Parathyroid adenoma (tissue), 2 donors: ENCODE measurements around the gene CCNJL.
A peak's percentile ranks its signal among the peaks of the same experiment; 100 is the strongest.
"Not testable (repeated sequence)": the region's sequence is repeated elsewhere in the genome, so short reads cannot be mapped to it uniquely, and the experiment has no call there.

Experiments
- H2AFZ ChIP-seq: fragments of 300-600 bp; sonication (generic); one replicate; pipeline ENCODE4 v1.7.0; 2017; ENCODE audit warnings: antibody characterized with exemption, mild to moderate bottlenecking
- H3K27ac ChIP-seq: fragments of 300-600 bp; sonication (generic); one replicate; pipeline ENCODE4 v1.7.0; 2017
- H3K27me3 ChIP-seq: fragments of 300-600 bp; sonication (generic); one replicate; pipeline ENCODE4 v1.7.0; 2017; ENCODE audit warnings: low read length; ENCODE audit not compliant: control insufficient read depth, insufficient read depth
- H3K36me3 ChIP-seq: fragments of 300-600 bp; sonication (generic); one replicate; pipeline ENCODE4 v1.7.0; 2017; ENCODE audit warnings: low read length; ENCODE audit not compliant: control insufficient read depth, insufficient read depth
- H3K4me1 ChIP-seq: fragments of 300-600 bp; sonication (generic); one replicate; pipeline ENCODE4 v1.7.0; 2017; ENCODE audit warnings: control low read depth
- H3K4me2 ChIP-seq: fragments of 300-600 bp; sonication (generic); one replicate; pipeline ENCODE4 v1.7.0; 2017; ENCODE audit warnings: low read length
- H3K4me3 ChIP-seq: fragments of 300-600 bp; sonication (generic); one replicate; pipeline ENCODE4 v1.7.0; 2017; ENCODE audit warnings: low read depth, low read length
- H3K79me2 ChIP-seq: fragments of 300-600 bp; sonication (generic); one replicate; pipeline ENCODE4 v1.7.0; 2017; ENCODE audit warnings: control low read depth
- H3K9ac ChIP-seq: fragments of 300-600 bp; sonication (generic); one replicate; pipeline ENCODE4 v1.7.0; 2017; ENCODE audit warnings: mild to moderate bottlenecking
- H3K9me3 ChIP-seq: fragments of 300-600 bp; sonication (generic); one replicate; pipeline ENCODE4 v1.7.0; 2017; ENCODE audit warnings: low read length; ENCODE audit not compliant: control insufficient read depth
- CTCF ChIP-seq: fragments of 300-600 bp; sonication (generic); IDR thresholded peaks from one replicate; pipeline ENCODE4 v1.7.0; 2017; ENCODE audit warnings: antibody characterized with exemption, mild to moderate bottlenecking
- donor health status: primary hyperparathyroidism.

Gene CCNJL

DNA sequence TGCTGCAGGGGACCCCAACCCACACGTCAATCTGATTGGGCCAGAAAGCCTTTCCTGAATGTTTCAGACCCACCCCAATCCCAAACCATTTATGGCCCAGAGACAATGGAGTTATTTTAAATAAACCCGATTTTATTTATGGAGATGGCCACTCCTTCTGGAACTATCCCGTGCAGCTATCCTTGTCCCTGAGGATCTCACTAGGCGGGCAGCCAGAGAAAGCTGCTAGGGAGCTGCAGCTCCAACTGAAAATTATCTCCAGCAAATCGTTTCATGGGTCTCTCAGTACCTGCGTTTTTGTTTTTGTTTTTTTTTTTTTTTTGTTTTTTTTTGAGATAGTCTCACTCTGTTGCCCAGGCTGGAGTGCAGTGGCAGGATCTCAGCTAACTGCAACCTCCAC lies 35.1 kb upstream of the CCNJL start:
- TF ChIP-seq CTCF = no peak
- Histone ChIP-seq H3K9me3 (no peaks in the 10 kb centered on the region), H3K27me3 (no peaks in the 10 kb centered on the region), H3K36me3 (no peaks in the 10 kb centered on the region), H3K79me2 (no peaks in the 10 kb centered on the region), H3K4me3 (no peak overlapping the region), H3K27ac (no peak overlapping the region), H2AFZ (no peak overlapping the region), H3K4me2 (no peak overlapping the region), H3K4me1 (peaks cover 7% of the 10 kb centered on the region), H3K9ac (no peak overlapping the region)

GRCh38 chr5:160342413-160342941 lies 30.1 kb upstream of the CCNJL start:
- H3K27ac ChIP-seq = peak overlapping the region; percentile 57

GRCh38 chr5:160341309-160341870 lies 29.0 kb upstream of the CCNJL start:
- no peak overlapping the region for H3K4me2 ChIP-seq
- TF ChIP-seq CTCF = no peak
- no peaks in the 10 kb centered on the region for H3K79me2 ChIP-seq
- H3K4me3 ChIP-seq = no peak overlapping the region
- peak overlapping the region; percentile 22 for H2AFZ ChIP-seq
- H3K27ac ChIP-seq = no peak overlapping the region
- H3K36me3 ChIP-seq = no peaks in the 10 kb centered on the region
- H3K27me3 ChIP-seq = no peaks in the 10 kb centered on the region
- no peaks in the 10 kb centered on the region for H3K9me3 ChIP-seq
- no peak overlapping the region for H3K9ac ChIP-seq
- peaks cover 16% of the 10 kb centered on the region for H3K4me1 ChIP-seq

More at GRCh38 chr5:160342413-160342941, 30.1 kb upstream of the CCNJL start:
- Histone ChIP-seq H3K79me2 (no peaks in the 10 kb centered on the region), H3K9me3 (no peaks in the 10 kb centered on the region), H3K36me3 (no peaks in the 10 kb centered on the region), H3K9ac (no peak overlapping the region), H3K4me1 (peaks cover 16% of the 10 kb centered on the region), H2AFZ (peak overlapping the region; percentile 80), H3K27me3 (no peaks in the 10 kb centered on the region), H3K4me3 (no peak overlapping the region), H3K4me2 (no peak overlapping the region)
- no peak for TF ChIP-seq CTCF

- H3K79me2 ChIP-seq, H2AFZ ChIP-seq: not testable (repeated sequence)
Observed at GRCh38 chr5:160340513-160340912, 28.1 kb upstream of the CCNJL start.

DNA sequence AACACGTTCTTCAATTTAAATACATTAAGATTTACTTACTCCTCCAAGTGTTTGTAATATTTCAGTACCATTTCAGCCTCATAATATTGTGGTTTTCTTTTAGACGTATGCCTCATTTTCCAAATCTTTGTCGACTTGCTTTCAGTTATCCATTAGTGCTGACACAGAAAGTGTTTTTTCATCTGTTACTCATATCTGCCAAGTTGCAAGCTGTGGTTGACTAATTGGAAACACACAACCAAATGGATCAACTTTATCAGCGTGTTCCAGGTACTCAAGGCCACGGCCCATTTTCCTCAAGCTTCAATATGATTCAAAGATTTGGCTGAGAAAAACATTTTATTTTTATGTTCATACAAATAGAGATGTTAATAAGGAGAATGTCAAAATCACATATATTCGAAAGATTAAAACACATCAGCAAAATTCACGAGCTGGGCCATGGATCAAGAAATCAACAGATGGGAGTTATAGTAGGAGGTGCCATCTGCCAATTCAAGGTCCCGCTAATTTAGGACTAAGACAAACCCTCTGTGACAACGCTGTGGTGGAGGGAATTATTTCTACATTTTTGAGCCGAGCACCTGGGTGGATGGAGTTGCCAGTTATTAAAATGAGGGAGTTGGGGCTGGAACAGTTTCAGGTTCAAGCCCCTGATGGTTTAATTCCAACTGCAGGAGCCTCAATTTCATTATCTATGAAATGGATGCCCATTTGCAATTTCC lies 27.2 kb upstream of the CCNJL start:
- Histone ChIP-seq H3K36me3 (no peaks in the 10 kb centered on the region), H3K4me2 (no peak overlapping the region), H2AFZ (no peak overlapping the region), H3K4me3 (no peak overlapping the region), H3K4me1 (peaks cover 12% of the 10 kb centered on the region), H3K27ac (no peak overlapping the region), H3K27me3 (no peaks in the 10 kb centered on the region), H3K79me2 (no peaks in the 10 kb centered on the region), H3K9ac (no peak overlapping the region), H3K9me3 (no peaks in the 10 kb centered on the region)
- TF ChIP-seq CTCF = no peak

More at GRCh38 chr5:160340513-160340912, 28.1 kb upstream of the CCNJL start:
- H3K27me3 ChIP-seq, H3K27ac ChIP-seq, H3K4me3 ChIP-seq, H3K36me3 ChIP-seq, H3K9me3 ChIP-seq, H3K9ac ChIP-seq, H3K4me2 ChIP-seq: not testable (repeated sequence)
- peaks cover 16% of the 10 kb centered on the region for H3K4me1 ChIP-seq

GRCh38 chr5:160334716-160335115 lies 22.4 kb upstream of the CCNJL start:
- H3K4me3 ChIP-seq, H3K79me2 ChIP-seq, H3K4me2 ChIP-seq, H3K9me3 ChIP-seq, H3K27ac ChIP-seq, H3K4me1 ChIP-seq, H3K9ac ChIP-seq, H3K36me3 ChIP-seq, H2AFZ ChIP-seq, H3K27me3 ChIP-seq: not testable (repeated sequence)
